K562 (cell line): ENCODE measurements around the gene TMEM128. TPM values are rescaled to one million over a fixed set of nuclear protein-coding genes. Genes with fewer than 3 reads are reported as not detected.

Experiments
- ATF1 ChIP-seq, 2 experiments: fragments of 450-650 bp in 1 of 2; IDR thresholded peaks; 2 replicates each; pipeline ENCODE4 v1.6.1; 2016; ENCODE audit warnings: missing compliant biosample characterization in 1 of 2, missing genetic modification characterization in 1 of 2
- BDP1 ChIP-seq: IDR thresholded peaks from 3 replicates; pipeline ENCODE4 v1.6.1; 2011; ENCODE audit not compliant: insufficient read length, insufficient read depth
- GTF2A2 ChIP-seq: IDR thresholded peaks from 2 replicates; pipeline ENCODE4 v1.6.1; 2016; ENCODE audit warnings: mild to moderate bottlenecking, missing genetic modification characterization, missing compliant biosample characterization
- GTF2E2 ChIP-seq: fragments of 200-800 bp; sonication (Bioruptor generic); IDR thresholded peaks from 2 replicates; pipeline ENCODE4 v1.6.1; 2016; ENCODE audit warnings: missing genetic modification characterization, missing compliant biosample characterization
- HDAC3 ChIP-seq: fragments of 450-650 bp; IDR thresholded peaks from 2 replicates; pipeline ENCODE4 v1.6.1; 2018; ENCODE audit warnings: borderline replicate concordance, mild to moderate bottlenecking, moderate library complexity; ENCODE audit not compliant: partially characterized antibody
- MYNN ChIP-seq, 2 experiments: sonication (generic); formaldehyde crosslinking in 1 of 2; IDR thresholded peaks; 2 replicates each; pipeline versions ENCODE4 v1.5.0 to v1.6.1; 2016 to 2020; ENCODE audit warnings: antibody characterized with exemption in 1 of 2, missing genetic modification reagents in 1 of 2
- NR1H2 ChIP-seq: sonication (generic); formaldehyde crosslinking; IDR thresholded peaks from 2 replicates; pipeline ENCODE4 v1.4.0; 2020; ENCODE audit warnings: mild to moderate bottlenecking, missing genetic modification reagents
- POLR3G ChIP-seq: IDR thresholded peaks from 2 replicates; pipeline ENCODE4 v1.6.1; 2011; ENCODE audit not compliant: insufficient read length, insufficient replicate concordance; ENCODE audit errors: extremely low read depth
- SNAPC5 ChIP-seq: fragments of 250-450 bp; sonication (Bioruptor Pico); IDR thresholded peaks from 2 replicates; pipeline ENCODE4 v1.8.0; 2021; ENCODE audit warnings: moderate library complexity, mild to moderate bottlenecking, inconsistent platforms
- SREBF1 ChIP-seq: fragments of 150-350 bp; IDR thresholded peaks from 2 replicates; pipeline ENCODE4 v1.6.1; 2014; ENCODE audit warnings: antibody characterized with exemption, low read depth, low read length, borderline replicate concordance
- SRSF7 ChIP-seq: fragments of 200-400 bp; formaldehyde crosslinking; optimal IDR thresholded peaks from 2 replicates; pipeline ENCODE3; 2017; ENCODE audit warnings: mild to moderate bottlenecking, low read depth, low read length
- SRSF9 ChIP-seq: fragments of 200-400 bp; formaldehyde crosslinking; IDR thresholded peaks from 2 replicates; pipeline ENCODE4 v1.6.1; 2017; ENCODE audit warnings: low read depth, low read length, borderline replicate concordance
- STAT5A ChIP-seq: IDR thresholded peaks from 2 replicates; pipeline ENCODE4 v1.6.1; 2012; ENCODE audit warnings: low read length, inconsistent platforms, borderline replicate concordance
- U2AF2 ChIP-seq: fragments of 200-400 bp; formaldehyde crosslinking; optimal IDR thresholded peaks from 2 replicates; pipeline ENCODE3; 2017; ENCODE audit warnings: low read depth, mild to moderate bottlenecking, low read length
- ZNF324 ChIP-seq: fragments of 250-450 bp; sonication (Bioruptor Pico); IDR thresholded peaks from 2 replicates; pipeline ENCODE4 v1.4.0; 2020; ENCODE audit warnings: mild to moderate bottlenecking
- ZNF449 ChIP-seq: fragments of 250-450 bp; sonication (Bioruptor Pico); IDR thresholded peaks from 2 replicates; pipeline ENCODE4 v1.8.0; 2022; ENCODE audit warnings: moderate library complexity, mild to moderate bottlenecking, inconsistent platforms
- ZNF696 ChIP-seq: fragments of 250-450 bp; sonication (Bioruptor Pico); conservative IDR thresholded peaks from 2 replicates; pipeline ENCODE4 v1.4.0; 2020; ENCODE audit warnings: mild to moderate bottlenecking, moderate library complexity
- polyA plus RNA-seq, 8 experiments: library from polyadenylated mRNA; depleted of rRNA in 4 of 8; stranded (reverse) in 5 of 8; unstranded in 3 of 8; fragments of >200 nt; fragmentation: Nextera tagmentation in 2 of 8; fragmentation: Illumina TruSeq in 1 of 8; extraction: Ambion mirVana in 2 of 8; extraction: Trizol in 1 of 8; gene quantifications; 2 replicates each; pipeline versions ENCODE4 v1.2.1 to v1.2.3, GENCODE V29; 2011 to 2014; ENCODE audit warnings: inconsistent platforms in 1 of 8, missing spikeins in 1 of 8
- total RNA-seq, 7 experiments: library from RNA; depleted of rRNA in 6 of 7; stranded (reverse); fragments of >200 nt in 6 of 7; fragmentation: Illumina TruSeq in 2 of 7; extraction: Trizol in 2 of 7; gene quantifications; 2 replicates each; pipeline versions ENCODE4 v1.2.1 to v1.2.3, GENCODE V29; 2011 to 2021; ENCODE audit warnings: low replicate concordance in 1 of 7
- TF ChIP-seq, protein P1 (sequence below): fragments of 450-650 bp; conservative IDR thresholded peaks from 2 replicates; pipeline ENCODE4 v1.6.1; 2016; ENCODE audit warnings: missing genetic modification characterization, low read depth, mild to moderate bottlenecking, missing compliant biosample characterization, moderate library complexity

TMEM128 gene
- total and polyA plus RNA-seq, 9 of the 15 experiments (the other 6 are each of a cell fraction or from before 2014, with no cell fraction given): 9.1 to 40.0 (median 14.3) TPM

- no peak for TF ChIP-seq SNAPC5
- TF ChIP-seq STAT5A: no peak
- TF ChIP-seq ZNF696 (CRISPR knock-in tag): no peak
- no peak for TF ChIP-seq BDP1
- no peak for TF ChIP-seq U2AF2
- no peak for TF ChIP-seq SRSF7
- TF ChIP-seq HDAC3: no peak
- no peak for TF ChIP-seq SREBF1
- no peak for TF ChIP-seq GTF2E2 (tag)
- no peak for TF ChIP-seq NR1H2
- TF ChIP-seq, protein P1, sequence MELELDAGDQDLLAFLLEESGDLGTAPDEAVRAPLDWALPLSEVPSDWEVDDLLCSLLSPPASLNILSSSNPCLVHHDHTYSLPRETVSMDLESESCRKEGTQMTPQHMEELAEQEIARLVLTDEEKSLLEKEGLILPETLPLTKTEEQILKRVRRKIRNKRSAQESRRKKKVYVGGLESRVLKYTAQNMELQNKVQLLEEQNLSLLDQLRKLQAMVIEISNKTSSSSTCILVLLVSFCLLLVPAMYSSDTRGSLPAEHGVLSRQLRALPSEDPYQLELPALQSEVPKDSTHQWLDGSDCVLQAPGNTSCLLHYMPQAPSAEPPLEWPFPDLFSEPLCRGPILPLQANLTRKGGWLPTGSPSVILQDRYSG (tag): no peak
- TF ChIP-seq POLR3G: no peak
- no peak for TF ChIP-seq MYNN (IDR thresholded peaks at IDR 0.05)
- no peak for TF ChIP-seq MYNN (CRISPR knock-in tag; IDR thresholded peaks at IDR 0.05)
- no peak for TF ChIP-seq ZNF449 (CRISPR knock-in tag)
- TF ChIP-seq ATF1 (CRISPR knock-in tag; IDR thresholded peaks at IDR 0.05): no peak
- peak; percentile 90 for TF ChIP-seq ATF1 (tag; IDR thresholded peaks at IDR 0.05)
- TF ChIP-seq GTF2A2 (tag): no peak
- TF ChIP-seq SRSF9: no peak
- no peak for TF ChIP-seq ZNF324 (CRISPR knock-in tag)
Observed at GRCh38 chr4:4289941-4290850, 42.2 kb upstream of the TMEM128 start, which contains the start of the genes LYAR and ZBTB49 (continued).
